Fibroblast of the aortic adventitia (primary cell): ENCODE data around the gene RBM46. TPM values are rescaled to one million over a fixed set of nuclear protein-coding genes. Genes with fewer than 3 reads are reported as not detected.

Experiments used
- DNase-seq: peaks from one replicate; pipeline ENCODE4 v3.0.0-alpha.2; 2010; ENCODE audit warnings: low read depth
- H3K4me3 ChIP-seq: 2 replicates; pipeline ENCODE4 v1.5.1; 2011; ENCODE audit warnings: low read depth, mild to moderate bottlenecking, control low read depth, low read length, moderate library complexity
- total RNA-seq: library from RNA; depleted of rRNA; stranded (reverse); fragments of >200 nt; gene quantifications from 2 replicates; pipeline ENCODE4 v1.2.3, GENCODE V29; 2012; ENCODE audit warnings: low replicate concordance
- TF ChIP-seq, protein P1 (sequence below): IDR thresholded peaks from 2 replicates; pipeline ENCODE4 v1.5.1; 2011; ENCODE audit warnings: mild to moderate bottlenecking, low read length, control low read depth, inconsistent platforms; ENCODE audit not compliant: insufficient read depth

RBM46 gene
- total RNA-seq, 1 donor = not detected

DNA sequence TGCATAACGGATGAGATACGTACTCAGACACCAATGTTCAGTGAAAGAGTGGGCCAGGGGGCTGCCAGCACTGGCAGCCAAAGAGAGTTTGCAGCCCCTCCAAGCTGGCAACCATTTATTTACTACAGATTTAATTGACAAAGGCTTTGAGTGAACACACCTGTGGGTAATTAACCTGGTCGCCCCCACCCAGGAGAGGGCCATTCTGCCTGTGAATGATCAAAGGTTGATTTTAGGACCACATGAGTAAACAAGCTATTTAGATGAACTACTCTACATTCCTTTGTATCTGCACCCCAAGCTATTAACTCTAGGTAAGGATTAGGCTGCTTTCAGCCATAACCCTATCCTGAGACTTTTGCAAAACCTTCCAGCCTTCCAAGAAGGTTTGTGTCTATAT is 55.0 kb downstream of the RBM46 start:
- DNase-seq = no peak
- H3K4me3 ChIP-seq = no peak overlapping the region
- TF ChIP-seq, protein P1, sequence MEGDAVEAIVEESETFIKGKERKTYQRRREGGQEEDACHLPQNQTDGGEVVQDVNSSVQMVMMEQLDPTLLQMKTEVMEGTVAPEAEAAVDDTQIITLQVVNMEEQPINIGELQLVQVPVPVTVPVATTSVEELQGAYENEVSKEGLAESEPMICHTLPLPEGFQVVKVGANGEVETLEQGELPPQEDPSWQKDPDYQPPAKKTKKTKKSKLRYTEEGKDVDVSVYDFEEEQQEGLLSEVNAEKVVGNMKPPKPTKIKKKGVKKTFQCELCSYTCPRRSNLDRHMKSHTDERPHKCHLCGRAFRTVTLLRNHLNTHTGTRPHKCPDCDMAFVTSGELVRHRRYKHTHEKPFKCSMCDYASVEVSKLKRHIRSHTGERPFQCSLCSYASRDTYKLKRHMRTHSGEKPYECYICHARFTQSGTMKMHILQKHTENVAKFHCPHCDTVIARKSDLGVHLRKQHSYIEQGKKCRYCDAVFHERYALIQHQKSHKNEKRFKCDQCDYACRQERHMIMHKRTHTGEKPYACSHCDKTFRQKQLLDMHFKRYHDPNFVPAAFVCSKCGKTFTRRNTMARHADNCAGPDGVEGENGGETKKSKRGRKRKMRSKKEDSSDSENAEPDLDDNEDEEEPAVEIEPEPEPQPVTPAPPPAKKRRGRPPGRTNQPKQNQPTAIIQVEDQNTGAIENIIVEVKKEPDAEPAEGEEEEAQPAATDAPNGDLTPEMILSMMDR = no peak

DNA sequence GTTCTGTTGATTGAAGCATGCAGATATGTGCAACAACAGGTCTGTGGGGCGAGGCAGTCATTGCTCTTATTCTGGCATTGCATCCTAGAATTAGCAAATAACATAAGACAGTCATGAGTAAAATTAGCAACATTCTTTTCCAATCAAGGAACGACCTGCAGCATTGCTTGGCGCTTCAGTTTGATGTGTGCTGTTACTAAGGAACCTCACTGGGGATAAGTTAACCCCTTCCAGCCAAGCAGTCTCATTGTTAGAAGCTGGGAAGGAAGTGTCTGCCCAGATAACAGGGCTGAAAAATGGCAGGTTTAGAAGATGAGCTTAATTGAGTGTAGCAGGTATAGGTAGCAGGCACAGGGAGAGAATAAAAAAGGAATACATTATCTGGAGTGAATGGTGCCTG is 55.4 kb downstream of the RBM46 start:
- no peak overlapping the region for H3K4me3 ChIP-seq
- TF ChIP-seq, protein P1 = no peak
- no peak for DNase-seq

DNA sequence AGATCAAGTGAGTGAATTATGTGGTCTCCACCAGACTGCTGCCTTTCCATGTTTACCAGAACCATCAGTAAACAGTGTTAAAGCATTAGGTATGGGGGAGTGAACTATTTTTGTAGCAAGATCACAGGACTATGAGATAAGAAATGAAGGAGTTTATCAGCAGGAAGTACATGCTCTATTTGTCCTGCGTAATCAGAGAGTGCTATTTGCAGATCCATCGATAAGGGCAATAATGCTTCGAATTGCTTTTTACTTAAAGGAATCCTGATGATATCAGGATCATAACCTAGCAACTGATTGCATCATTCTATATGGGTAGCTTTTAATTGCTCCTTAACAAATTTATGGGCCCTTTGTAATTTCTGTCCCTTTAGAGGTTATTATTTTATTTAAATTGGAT is 57.1 kb downstream of the RBM46 start:
- TF ChIP-seq, protein P1 = no peak
- DNase-seq = no peak
- H3K4me3 ChIP-seq = no peak overlapping the region

DNA sequence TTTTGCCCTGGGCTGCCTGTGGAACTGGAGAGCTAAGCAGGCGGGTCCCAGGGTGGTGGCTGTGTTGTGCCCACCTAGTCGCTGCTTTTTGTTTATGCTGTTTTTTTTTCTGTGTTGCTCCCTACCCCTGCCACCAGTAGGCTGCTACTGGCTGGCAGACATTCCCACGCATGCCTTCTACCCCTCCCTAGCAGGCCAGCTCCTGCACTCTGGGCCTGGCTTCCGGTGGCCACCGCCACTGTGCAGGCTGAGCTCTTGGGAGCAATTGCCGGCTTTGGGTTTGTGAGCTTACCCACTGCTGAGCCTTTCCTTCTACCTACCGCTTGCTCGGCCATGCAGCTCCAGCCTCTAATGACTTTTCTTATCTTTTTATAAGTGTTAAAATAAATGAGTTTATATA is 57.6 kb downstream of the RBM46 start:
- H3K4me3 ChIP-seq = no peak overlapping the region
- TF ChIP-seq, protein P1 = no peak
- DNase-seq = no peak

DNA sequence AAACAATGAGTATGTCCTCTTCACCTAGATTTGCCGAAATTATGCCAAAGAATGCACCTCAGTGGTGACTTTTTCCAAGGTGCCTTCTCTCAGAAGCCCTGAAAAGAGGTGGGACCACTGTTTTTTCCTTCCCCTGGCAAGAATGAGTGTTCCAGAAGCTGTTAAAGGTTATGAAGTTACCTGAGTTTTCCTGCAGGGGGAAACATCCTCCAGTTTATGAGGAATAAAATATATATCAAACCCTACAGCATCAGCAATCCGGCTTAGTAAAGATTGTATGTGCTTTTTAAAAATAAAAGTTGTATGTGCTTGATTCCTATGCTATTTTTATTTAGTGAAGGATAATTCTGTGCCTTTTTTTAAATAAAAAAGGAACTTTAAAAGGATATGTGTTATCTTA is 73.3 kb downstream of the RBM46 start:
- DNase-seq = peak; percentile 45
- no peak overlapping the region for H3K4me3 ChIP-seq
- TF ChIP-seq, protein P1 = peak; percentile 31

DNA sequence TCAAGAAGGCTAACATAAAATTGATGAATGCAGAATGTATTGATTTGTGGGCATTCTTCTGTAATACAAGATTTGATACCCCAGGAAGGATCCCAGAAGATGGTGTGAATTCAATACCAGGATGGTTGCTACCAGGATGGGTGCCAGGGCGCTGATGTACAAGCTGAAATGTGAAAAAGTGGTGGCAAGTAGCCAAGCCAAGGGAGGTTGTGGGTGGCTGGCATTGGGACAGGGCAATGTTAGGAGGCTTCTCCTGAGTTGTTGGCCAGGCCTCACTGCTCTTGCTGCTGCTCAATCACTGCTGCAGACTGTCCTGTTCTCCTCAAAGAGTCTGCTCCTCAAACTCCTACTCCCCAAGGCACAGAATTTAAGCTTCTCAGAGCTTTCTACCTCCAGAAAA is 77.1 kb downstream of the RBM46 start:
- peak; percentile 4 for DNase-seq
- H3K4me3 ChIP-seq = no peak overlapping the region
- TF ChIP-seq, protein P1 = no peak

DNA sequence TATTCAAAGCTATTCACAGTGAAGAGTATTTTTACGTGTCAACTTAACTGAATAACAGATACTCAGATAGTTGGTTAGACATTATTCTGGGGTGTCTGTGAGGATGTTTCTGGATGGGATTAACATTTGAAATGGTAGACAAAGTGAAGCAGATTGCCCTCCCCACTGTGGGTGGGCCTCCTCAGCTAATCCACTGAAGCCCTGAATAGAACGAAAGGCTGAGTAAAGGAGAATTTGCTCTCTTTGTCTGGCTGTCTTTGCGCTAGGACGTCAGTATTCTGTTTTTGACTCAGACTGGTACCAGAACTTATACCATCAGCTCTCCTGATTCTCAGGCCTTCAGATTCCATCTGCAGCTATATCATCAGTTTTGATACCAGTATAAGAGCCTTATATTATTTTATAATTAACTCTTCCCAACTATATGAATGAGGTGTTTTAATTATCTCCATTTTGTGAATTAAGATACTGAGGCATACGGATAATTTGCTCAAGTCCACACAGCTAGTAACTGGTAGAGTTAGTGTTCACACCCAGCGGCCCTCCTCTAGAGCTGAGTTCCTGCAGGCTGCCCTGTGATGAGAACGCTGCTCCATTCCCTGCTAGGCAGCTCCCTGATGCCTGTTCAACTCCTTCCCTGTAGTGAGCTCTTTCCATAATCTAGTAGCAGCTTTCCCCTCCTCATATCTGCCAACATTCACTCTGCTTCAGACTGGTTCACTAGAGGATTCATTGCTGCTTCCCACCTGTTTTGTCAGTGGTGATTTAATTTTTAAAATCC is 87.5 kb downstream of the RBM46 start:
- TF ChIP-seq, protein P1 = no peak
- no peak overlapping the region for H3K4me3 ChIP-seq
- no peak for DNase-seq
